Measurements from ENCODE around the gene ZNG1E. TPM values are rescaled to one million over a fixed set of nuclear protein-coding genes. Genes with fewer than 3 reads are reported as not detected.

ZNG1E gene
- total and polyA plus RNA-seq, 10 donors, result 41.8 to 97.8 (median 65.0) TPM

Other genes starting within 250 kb of the ZNG1E start
- gene FOXD4L4, start 61.2 kb downstream of the ZNG1E start, total RNA-seq, result 1 to 10 TPM in 1 of 7 donors, under 1 TPM in 2, not detected in 4; 0.41 to 1.2 (median 0.85) TPM
- gene FOXD4L4, start 61.2 kb downstream of the ZNG1E start, polyA plus RNA-seq, result under 1 TPM in 2 of 3 donors, not detected in 1; 0.02 to 0.10 TPM

Measured in spleen (tissue), 10 donors.